Kidney capillary endothelial cell (primary cell): ENCODE data around the gene MGST3.
"Not testable (repeated sequence)": the region's sequence is repeated elsewhere in the genome, so short reads cannot be mapped to it uniquely, and the experiment has no call there.

Experiments used
- DNase-seq: peaks from one replicate; pipeline ENCODE4 v3.0.0-alpha.2; 2018; ENCODE audit warnings: low spot score

The MGST3 gene

DNA sequence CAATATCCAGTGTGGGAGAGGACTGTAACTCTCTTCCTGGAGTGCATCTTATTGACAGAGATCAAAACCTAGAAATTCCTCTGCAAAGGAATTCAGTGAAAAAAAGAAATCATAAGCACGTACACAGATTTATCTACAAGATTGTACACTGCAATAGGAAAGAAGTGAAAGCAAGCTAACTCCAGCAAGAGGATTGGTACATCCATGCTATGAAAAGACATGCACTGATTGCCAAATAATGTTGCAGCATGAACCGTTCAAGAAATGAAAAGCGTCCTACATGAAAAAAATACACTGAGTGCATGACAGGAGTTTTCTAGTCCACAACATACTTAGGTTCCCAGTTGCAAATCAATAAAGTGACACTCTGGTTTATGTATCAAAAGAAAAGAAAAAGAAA, 1.9 kb upstream of the MGST3 start:
- DNase-seq = no peak

DNA sequence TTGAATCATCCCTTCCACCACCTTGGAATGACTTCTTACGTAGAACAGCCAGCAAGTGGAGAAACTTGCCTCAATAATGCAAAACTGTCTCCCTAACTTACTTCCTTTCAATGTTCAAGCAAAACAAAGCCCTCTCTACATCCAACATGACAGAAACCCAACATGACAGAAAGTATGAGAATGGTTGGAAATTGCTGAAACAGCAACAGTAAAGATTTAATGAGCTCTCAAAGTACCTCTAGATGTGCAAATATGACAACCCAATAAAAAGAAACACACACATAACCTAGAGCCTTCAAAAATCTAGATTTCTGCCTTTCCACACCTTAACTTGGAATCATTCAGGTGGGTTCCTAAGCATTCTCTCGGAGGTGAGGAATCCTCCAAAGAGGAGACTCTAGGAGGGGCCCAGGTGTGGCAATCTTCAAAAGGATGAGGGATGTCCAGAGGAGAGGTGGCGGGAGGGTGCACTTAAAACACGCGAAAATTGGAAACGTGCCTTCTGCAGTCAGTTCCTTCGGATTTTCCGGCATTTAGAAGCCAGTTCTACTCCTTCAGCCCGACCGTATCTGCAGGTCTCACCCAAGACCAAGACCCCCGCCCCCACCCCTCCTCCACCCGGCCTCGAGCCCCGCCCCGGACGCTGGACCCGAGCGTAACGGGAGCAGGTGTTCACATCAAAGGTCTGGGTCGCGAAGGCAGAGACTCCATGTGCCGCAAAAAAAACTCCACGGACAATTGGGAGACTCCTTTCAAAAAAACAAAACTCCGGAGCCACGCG, 996 bp upstream of the MGST3 start:
- DNase-seq = no peak

- DNase-seq = peak; percentile 78
Measured at GRCh38 chr1:165631342-165632151, 513 bp downstream of the MGST3 start.

DNA sequence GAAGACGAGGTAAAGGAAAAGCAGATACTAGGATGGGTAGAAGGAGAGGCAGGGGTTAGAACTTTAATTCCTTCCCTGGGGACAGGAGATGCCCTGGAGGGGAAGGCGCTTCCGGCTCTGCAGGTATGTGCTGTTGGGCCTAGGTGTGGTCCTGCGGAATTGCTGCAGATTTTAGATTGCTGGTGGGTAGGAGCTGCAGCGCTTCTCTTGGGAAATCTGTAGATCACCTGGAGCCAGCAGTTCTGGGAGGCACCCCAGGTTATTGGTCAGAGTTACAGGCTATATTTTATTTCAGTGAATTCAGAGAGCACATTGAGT, 1.1 kb downstream of the MGST3 start:
- no peak for DNase-seq

GRCh38 chr1:165632491-165632890, 1.5 kb downstream of the MGST3 start:
- peak; percentile 39 for DNase-seq

DNA sequence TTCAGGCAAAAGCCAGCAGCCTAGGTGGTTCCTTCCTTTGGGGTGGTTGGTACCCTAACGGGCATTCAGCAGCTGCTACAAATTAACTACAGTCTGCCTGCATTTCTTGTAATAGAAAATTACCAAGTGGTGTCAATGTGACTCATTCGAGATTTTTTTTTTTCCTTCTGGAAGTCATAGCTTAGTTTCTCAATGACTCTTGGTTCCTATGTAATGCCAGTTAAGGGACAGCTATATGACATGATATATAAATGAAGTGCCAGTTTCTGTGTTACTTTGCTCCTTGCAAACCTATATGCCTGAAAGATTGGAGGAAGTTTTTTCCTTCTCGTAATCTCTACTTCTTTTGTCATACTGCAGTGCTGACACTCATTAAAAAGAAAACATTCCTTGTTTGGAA, 2.6 kb downstream of the MGST3 start:
- DNase-seq = peak; percentile 50

DNA sequence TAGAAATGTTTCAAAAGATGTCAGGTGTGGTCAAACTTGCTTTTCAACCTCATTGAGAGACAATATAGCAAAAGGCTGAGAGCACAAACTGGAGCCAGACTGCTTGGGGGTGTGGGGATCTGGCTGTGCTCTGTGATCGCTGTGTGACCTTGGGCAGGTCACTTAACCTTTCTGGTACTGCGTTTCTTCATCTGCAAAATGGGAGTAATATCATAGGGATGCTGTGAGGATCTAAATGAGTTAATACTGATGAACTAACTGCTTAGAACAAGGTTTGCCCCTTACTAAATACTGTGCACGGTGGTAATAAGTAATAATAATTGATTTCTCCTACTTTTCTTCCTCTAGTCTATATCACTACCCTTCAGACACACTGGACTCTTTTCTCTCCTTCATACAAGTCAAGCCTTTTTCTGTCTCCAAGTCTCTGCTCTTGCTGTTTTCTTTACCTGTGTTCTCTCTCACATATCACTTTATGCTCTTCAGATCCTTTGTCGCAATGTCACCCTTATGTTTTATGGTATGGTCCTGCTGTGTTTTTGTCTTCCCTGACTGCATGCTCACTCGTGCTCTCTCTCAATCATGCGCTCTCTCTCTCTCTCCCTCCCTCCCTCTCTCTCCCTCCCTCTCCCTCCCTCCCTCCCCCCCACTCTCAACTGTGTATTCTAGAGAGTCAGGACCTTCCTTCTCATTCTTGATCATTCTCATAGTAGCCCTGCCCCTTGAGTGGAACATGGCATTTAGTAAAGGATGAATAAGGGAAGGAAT, 3.3 kb downstream of the MGST3 start:
- no peak for DNase-seq

DNA sequence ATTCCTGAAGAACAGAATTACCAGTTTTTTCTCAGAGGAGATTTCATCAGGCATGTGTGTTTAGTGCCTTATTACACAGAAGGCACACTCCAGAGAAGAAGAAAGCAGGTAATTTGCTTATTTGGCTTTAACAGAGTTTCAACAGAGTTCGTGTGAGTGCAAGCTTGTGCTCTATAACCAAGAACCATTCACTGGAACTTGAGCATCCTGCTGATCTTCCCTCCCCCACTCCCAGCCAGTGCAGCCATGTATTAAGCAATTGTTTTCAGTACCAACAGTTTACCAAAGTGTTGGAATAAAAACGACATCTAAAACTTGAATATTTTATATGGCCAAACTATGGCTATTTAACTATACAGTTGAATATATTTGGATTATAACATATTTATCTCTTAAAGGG, 4.3 kb downstream of the MGST3 start:
- DNase-seq = no peak

GRCh38 chr1:165635823-165636222, 4.8 kb downstream of the MGST3 start:
- no peak for DNase-seq

DNA sequence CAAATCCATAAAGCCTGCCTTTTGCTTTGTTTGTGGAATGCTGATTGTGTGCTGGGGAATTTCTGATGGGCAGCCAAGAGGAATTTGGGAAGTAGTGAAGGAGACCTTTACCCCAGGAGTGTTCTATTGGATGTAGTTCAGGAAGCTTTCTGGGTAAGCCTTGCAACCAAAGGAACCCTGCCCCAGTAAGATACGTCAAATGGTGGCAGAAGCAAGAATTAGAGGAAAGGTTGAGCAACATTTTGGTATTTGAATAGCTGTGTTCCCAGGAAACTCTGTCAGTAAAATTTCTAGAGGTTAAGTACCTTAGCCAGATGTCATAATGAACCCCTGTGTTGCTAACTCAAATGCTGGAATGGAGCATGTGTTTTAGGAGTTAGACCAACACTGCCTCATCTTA, 6.4 kb downstream of the MGST3 start:
- DNase-seq = no peak

DNA sequence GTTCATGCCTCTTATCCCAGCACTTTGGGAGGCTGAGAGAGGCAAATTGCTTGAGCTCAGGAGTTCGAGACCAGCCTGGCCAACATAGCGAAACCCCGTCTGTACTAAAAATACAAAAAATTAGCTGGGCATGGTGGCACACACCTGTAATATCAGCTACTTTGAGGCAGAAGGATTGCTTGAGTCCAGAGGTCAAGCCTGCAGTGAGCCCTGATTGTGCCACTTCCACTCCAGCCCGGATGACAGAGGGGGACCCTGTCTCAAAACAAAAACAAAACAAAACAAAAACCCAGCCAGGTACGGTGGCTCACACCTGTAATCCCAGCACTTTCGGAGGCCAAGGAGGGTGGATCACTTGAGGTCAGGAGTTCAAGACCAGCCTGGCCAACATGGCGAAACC, 7.2 kb downstream of the MGST3 start:
- not testable (repeated sequence) for DNase-seq

GRCh38 chr1:165639821-165640623, 9.0 kb downstream of the MGST3 start:
- DNase-seq = no peak

GRCh38 chr1:165641231-165641987, 10.4 kb downstream of the MGST3 start:
- peak; percentile 34 for DNase-seq

DNA sequence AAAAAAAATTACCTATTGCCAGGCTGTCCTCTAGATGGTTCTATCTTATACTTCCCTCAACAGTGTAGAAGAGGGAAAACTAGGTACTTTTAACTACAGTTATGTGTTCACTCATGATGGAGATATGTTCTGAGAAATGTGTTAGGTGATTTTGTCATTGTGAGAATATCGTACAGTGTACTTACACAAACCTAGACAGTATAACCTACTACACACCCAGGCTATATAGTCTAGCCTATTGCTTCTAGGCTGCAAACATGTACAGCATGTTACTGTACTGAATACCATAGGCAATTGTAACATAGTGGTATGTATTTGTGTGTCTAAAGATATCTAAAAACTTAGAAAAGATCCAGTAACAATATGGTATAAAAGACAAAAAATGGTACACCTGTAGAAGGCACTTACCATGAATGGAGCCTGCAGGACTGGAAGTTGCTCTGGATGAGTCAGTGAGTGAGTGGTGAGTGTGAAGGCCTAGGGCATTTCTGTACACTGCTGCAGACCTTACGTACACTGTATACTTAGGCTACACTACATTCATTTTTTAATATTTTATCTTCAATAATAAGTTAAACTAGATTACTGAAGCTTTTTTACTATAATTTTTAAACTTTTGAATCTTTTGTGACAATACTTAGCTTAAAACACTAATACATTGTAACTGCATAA, 13.2 kb downstream of the MGST3 start:
- DNase-seq = no peak

DNA sequence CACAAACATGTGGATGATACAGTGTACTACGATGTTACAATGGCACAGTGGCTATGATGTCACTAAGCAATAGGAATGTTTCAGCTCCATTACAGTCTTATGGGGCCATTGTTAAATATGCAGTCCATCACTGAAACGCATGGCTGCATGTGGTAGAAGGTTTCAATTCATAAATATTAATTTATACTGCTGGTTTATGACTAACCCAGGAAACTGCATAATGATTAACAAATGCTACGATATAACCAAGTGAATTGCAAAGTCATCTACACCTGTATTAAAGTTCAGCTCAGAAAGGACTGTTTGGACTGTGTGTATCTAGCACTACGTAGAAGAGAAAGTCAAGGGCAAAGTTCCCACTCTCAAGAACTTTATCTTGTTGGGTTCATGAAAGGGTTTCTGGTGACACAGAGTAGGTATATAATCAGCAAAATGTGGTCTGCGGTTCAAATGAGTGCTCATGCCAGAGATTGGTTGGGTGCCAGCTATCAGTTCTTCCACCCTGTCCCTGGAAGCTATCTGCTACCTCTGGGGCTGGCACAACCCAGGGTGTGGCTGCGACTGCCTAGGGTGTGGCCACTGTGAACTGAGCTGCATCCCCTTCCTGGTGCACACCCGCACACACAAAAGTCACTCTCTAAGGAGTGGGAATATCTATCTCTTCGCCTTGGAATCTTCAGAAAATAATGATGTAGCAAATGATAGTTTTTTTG, 14.8 kb downstream of the MGST3 start:
- no peak for DNase-seq

DNA sequence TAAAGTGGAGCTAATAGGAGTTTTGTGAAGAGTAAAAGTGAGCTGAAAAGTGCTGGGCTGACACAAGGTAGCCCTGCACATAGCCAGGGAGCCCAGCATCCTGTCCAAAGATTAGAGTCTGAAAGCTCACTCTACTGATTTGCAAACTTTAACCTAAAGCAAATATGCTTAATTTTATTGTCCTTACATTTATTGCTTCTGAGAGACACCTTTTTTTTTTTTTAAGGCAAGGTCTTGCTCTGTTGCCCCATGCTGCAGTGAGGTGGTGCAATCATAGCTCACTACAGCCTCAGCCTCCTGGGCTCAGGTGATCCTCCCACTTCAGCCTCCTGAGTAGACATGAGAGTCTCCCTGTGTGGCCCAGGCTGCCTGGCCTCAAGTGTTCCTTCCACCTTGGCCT, 16.5 kb downstream of the MGST3 start:
- no peak for DNase-seq

- no peak for DNase-seq
Measured at GRCh38 chr1:165647970-165648369, 16.9 kb downstream of the MGST3 start.

GRCh38 chr1:165648919-165649572, 18.0 kb downstream of the MGST3 start:
- no peak for DNase-seq

DNA sequence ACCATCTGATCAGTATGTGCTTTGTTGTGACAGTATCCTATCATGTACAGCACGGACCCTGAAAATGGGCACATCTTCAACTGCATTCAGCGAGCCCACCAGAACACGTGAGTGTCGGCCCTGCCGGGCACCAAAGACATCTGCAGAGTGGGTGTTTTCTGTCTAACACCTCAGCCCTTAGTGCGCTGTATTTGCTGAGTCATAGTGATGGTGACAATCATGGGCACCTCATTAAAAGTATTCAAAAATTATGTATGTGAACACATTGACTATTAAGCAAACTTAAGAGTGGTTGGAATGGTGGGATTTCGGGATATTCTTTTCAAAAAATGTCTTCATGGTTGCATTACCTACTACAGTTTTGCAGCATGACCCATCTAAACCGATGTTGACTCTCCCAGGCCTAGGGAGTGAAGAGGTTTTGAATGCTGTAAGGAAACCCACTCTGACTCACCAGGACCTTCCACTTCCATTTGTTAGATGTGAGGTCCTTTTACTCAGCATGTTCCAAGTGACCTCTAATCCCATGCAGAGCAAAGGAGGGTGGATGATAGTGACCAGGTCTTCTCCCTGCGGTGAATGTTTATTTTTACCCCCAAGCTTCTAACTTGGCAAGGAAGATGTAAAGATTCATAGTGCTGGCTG, 20.1 kb downstream of the MGST3 start:
- DNase-seq = peak; percentile 17
